Measurements from ENCODE around the gene GNAI2.

The GNAI2 gene

GRCh38 chr3:50296721-50297383 lies 60.8 kb downstream of the GNAI2 start:
- TF ChIP-seq EGR1 (IDR thresholded peaks at IDR 0.05) (no peak), RAD21 (IDR thresholded peaks at IDR 0.05; ENCODE audit: low read depth) (no peak), ZBTB7A (IDR thresholded peaks at IDR 0.05; ENCODE audit: low read depth) (no peak), EP300 (IDR thresholded peaks at IDR 0.05; ENCODE audit: borderline replicate concordance) (no peak), CEBPB (IDR thresholded peaks at IDR 0.05) (no peak), TAF1 (IDR thresholded peaks at IDR 0.05; ENCODE audit: low read depth) (no peak), TCF12 (IDR thresholded peaks at IDR 0.05; ENCODE audit: low read depth) (no peak)
- TF ChIP-seq, protein P1, sequence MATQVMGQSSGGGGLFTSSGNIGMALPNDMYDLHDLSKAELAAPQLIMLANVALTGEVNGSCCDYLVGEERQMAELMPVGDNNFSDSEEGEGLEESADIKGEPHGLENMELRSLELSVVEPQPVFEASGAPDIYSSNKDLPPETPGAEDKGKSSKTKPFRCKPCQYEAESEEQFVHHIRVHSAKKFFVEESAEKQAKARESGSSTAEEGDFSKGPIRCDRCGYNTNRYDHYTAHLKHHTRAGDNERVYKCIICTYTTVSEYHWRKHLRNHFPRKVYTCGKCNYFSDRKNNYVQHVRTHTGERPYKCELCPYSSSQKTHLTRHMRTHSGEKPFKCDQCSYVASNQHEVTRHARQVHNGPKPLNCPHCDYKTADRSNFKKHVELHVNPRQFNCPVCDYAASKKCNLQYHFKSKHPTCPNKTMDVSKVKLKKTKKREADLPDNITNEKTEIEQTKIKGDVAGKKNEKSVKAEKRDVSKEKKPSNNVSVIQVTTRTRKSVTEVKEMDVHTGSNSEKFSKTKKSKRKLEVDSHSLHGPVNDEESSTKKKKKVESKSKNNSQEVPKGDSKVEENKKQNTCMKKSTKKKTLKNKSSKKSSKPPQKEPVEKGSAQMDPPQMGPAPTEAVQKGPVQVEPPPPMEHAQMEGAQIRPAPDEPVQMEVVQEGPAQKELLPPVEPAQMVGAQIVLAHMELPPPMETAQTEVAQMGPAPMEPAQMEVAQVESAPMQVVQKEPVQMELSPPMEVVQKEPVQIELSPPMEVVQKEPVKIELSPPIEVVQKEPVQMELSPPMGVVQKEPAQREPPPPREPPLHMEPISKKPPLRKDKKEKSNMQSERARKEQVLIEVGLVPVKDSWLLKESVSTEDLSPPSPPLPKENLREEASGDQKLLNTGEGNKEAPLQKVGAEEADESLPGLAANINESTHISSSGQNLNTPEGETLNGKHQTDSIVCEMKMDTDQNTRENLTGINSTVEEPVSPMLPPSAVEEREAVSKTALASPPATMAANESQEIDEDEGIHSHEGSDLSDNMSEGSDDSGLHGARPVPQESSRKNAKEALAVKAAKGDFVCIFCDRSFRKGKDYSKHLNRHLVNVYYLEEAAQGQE (IDR thresholded peaks at IDR 0.05; ENCODE audit: low read depth), result no peak
- TF ChIP-seq, protein P2, sequence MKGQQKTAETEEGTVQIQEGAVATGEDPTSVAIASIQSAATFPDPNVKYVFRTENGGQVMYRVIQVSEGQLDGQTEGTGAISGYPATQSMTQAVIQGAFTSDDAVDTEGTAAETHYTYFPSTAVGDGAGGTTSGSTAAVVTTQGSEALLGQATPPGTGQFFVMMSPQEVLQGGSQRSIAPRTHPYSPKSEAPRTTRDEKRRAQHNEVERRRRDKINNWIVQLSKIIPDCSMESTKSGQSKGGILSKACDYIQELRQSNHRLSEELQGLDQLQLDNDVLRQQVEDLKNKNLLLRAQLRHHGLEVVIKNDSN (IDR thresholded peaks at IDR 0.05), result no peak

GRCh38 chr3:50297384-50297775 lies 61.4 kb downstream of the GNAI2 start:
- no peak for TF ChIP-seq TAF1 (IDR thresholded peaks at IDR 0.05; ENCODE audit: low read depth)
- no peak for TF ChIP-seq EGR1 (IDR thresholded peaks at IDR 0.05)
- TF ChIP-seq MAX (IDR thresholded peaks at IDR 0.05), result no peak
- no peak for TF ChIP-seq RAD21 (IDR thresholded peaks at IDR 0.05; ENCODE audit: low read depth)
- TF ChIP-seq, protein P2 (IDR thresholded peaks at IDR 0.05), result no peak

- TF ChIP-seq TEAD4 (IDR thresholded peaks at IDR 0.05) (no peak), CREB1 (IDR thresholded peaks at IDR 0.05; ENCODE audit: low read depth) (no peak), EP300 (IDR thresholded peaks at IDR 0.05; ENCODE audit: borderline replicate concordance) (no peak), TAF1 (IDR thresholded peaks at IDR 0.05; ENCODE audit: low read depth) (no peak), NFIC (IDR thresholded peaks at IDR 0.05) (no peak), YY1 (IDR thresholded peaks at IDR 0.05; ENCODE audit: low read depth) (no peak), ZBTB7A (IDR thresholded peaks at IDR 0.05; ENCODE audit: low read depth) (no peak), FOXM1 (IDR thresholded peaks at IDR 0.05; ENCODE audit: borderline replicate concordance, low read depth) (no peak), MAX (IDR thresholded peaks at IDR 0.05) (no peak), CEBPB (IDR thresholded peaks at IDR 0.05) (no peak), RAD21 (IDR thresholded peaks at IDR 0.05; ENCODE audit: low read depth) (no peak)
- TF ChIP-seq, protein P1 (IDR thresholded peaks at IDR 0.05; ENCODE audit: low read depth), result no peak
Observed at GRCh38 chr3:50297896-50298725, 62.1 kb downstream of the GNAI2 start.

DNA sequence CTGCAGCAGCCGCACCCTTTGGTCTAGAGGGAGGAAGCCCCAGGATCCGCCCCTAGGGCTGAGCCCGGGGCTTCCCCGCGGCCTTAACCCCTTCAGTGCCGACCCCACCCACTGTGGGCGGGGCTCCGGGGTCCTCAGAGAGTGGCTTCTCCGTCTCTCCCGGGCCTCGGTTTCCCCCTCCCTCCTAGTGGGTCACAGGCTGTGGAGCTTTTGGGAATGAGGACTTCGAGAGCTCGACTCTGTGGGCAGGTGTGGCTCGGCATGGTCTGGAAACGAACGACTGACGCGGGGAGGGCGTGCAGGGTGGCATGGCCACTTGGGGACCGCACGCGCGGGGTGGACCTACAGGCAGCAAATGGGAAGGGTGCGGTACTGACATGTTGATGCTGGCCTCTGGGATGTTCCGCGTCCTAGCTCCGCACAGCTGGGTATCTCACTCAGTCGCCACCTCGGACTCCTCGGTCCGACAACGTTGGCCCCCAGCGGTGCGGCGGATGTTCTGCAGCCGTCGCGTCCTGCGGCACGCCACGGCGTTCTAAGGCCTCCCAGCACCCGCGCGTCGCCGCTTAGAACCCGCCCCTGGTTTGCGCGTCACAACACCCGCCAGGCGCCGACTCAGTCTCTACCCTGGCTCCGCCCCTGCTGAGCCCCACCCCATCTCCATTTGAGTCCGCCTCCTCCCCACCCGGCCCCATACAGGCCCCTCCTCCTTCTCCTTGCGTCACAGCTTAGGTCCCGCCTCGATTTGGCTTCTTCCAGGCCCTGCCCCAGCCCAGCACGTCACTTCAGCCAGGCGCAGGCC lies 63.0 kb downstream of the GNAI2 start, which contains the start of the genes HYAL3 and NAA80:
HYAL3 (minus strand) TSS at position 570 of the 802 bp plus-strand sequence. CDS start 3,803 bp downstream, outside the sequence.
NAA80 (minus strand) TSS at position 570 of the 802 bp plus-strand sequence. CDS start 1,942 bp downstream, outside the sequence.
- TF ChIP-seq YY1 (IDR thresholded peaks at IDR 0.05; ENCODE audit: low read depth), result 0 out of 2 replicates have a peak, but pooled peaks have one; percentile 49
- 0 out of 2 replicates have a peak, but pooled peaks have one; percentile 11 for TF ChIP-seq CREB1 (IDR thresholded peaks at IDR 0.05; ENCODE audit: low read depth)
- TF ChIP-seq CEBPB (IDR thresholded peaks at IDR 0.05), result no peak
- no peak; the same call in 1 of the 2 replicates for TF ChIP-seq RAD21 (IDR thresholded peaks at IDR 0.05; ENCODE audit: low read depth)
- TF ChIP-seq MAX (IDR thresholded peaks at IDR 0.05), result peak; percentile 80
- TF ChIP-seq TEAD4 (IDR thresholded peaks at IDR 0.05), result peak; percentile 31; the same call in 1 of the 2 replicates
- TF ChIP-seq EP300 (IDR thresholded peaks at IDR 0.05; ENCODE audit: borderline replicate concordance), result peak; percentile 35; the same call in 1 of the 2 replicates
- TF ChIP-seq TAF1 (IDR thresholded peaks at IDR 0.05; ENCODE audit: low read depth), result no peak; the same call in 1 of the 2 replicates
- TF ChIP-seq, protein P2 (IDR thresholded peaks at IDR 0.05), result no peak
